K562 (cell line): ENCODE results near the gene ARMC12. TPM values are rescaled to one million over a fixed set of nuclear protein-coding genes. Genes with fewer than 3 reads are reported as not detected.

ENCODE experiments used
- CBX2 ChIP-seq: fragments of 200-600 bp; sonication (generic); IDR thresholded peaks from one replicate; pipeline ENCODE4 v1.6.1; 2012; ENCODE audit warnings: mild to moderate bottlenecking, low read length, inconsistent platforms; ENCODE audit not compliant: insufficient read depth, poor library complexity, severe bottlenecking
- FOXK2 ChIP-seq, 2 experiments: fragments of 450-650 bp; IDR thresholded peaks in 1 of 2; conservative IDR thresholded peaks in 1 of 2; 2 replicates each; pipeline ENCODE4 v1.6.1; 2016; ENCODE audit warnings: low read depth in 2 of 2, mild to moderate bottlenecking in 1 of 2
- KLF16 ChIP-seq: IDR thresholded peaks from 2 replicates; pipeline ENCODE4 v1.6.1; 2016; ENCODE audit warnings: antibody characterized with exemption
- MBD2 ChIP-seq: sonication (generic); IDR thresholded peaks from 2 replicates; pipeline ENCODE4 v1.6.1; 2016; ENCODE audit warnings: low read depth, borderline replicate concordance
- MCM7 ChIP-seq, 2 experiments: fragments of 450-650 bp; IDR thresholded peaks; 2 replicates each; pipeline ENCODE4 v1.6.1; 2016 to 2018
- NFYB ChIP-seq: IDR thresholded peaks from 2 replicates; pipeline ENCODE4 v1.6.1; 2011; ENCODE audit warnings: mild to moderate bottlenecking, moderate library complexity; ENCODE audit not compliant: insufficient read length; ENCODE audit errors: extremely low read depth
- NR1H2 ChIP-seq: sonication (generic); formaldehyde crosslinking; IDR thresholded peaks from 2 replicates; pipeline ENCODE4 v1.4.0; 2020; ENCODE audit warnings: mild to moderate bottlenecking, missing genetic modification reagents
- RHOXF2B ChIP-seq: fragments of 250-450 bp; sonication (Bioruptor Pico); conservative IDR thresholded peaks from 2 replicates; pipeline ENCODE4 v1.5.1; 2021
- SIN3A ChIP-seq, 2 experiments: fragments of 150-350 bp in 1 of 2; IDR thresholded peaks; 2 replicates each; pipeline ENCODE4 v1.6.1; 2011 to 2016; ENCODE audit warnings: borderline replicate concordance in 2 of 2, low read depth in 2 of 2, low read length in 2 of 2, mild to moderate bottlenecking in 2 of 2, moderate library complexity in 2 of 2; ENCODE audit not compliant: control insufficient read depth in 1 of 2
- XRCC4 ChIP-seq: IDR thresholded peaks from one replicate; pipeline ENCODE4 v1.6.1; 2011; ENCODE audit not compliant: insufficient read depth, insufficient read length; ENCODE audit errors: extremely low read depth
- ZNF146 ChIP-seq: IDR thresholded peaks from one replicate; pipeline ENCODE4 v1.6.1; 2018; ENCODE audit warnings: missing compliant biosample characterization; ENCODE audit not compliant: unreplicated experiment
- ZNF77 ChIP-seq: fragments of 250-450 bp; sonication (Bioruptor Pico); IDR thresholded peaks from 2 replicates; pipeline ENCODE4 v1.5.0; 2020
- polyA plus RNA-seq, 8 experiments: library from polyadenylated mRNA; depleted of rRNA in 4 of 8; stranded (reverse) in 5 of 8; unstranded in 3 of 8; fragments of >200 nt; fragmentation: Nextera tagmentation in 2 of 8; fragmentation: Illumina TruSeq in 1 of 8; extraction: Ambion mirVana in 2 of 8; extraction: Trizol in 1 of 8; gene quantifications; 2 replicates each; pipeline versions ENCODE4 v1.2.1 to v1.2.3, GENCODE V29; 2011 to 2014; ENCODE audit warnings: inconsistent platforms in 1 of 8, missing spikeins in 1 of 8
- total RNA-seq, 7 experiments: library from RNA; depleted of rRNA in 6 of 7; stranded (reverse); fragments of >200 nt in 6 of 7; fragmentation: Illumina TruSeq in 2 of 7; extraction: Trizol in 2 of 7; gene quantifications; 2 replicates each; pipeline versions ENCODE4 v1.2.1 to v1.2.3, GENCODE V29; 2011 to 2021; ENCODE audit warnings: low replicate concordance in 1 of 7
- TF ChIP-seq, protein P1 (sequence below), 3 experiments: fragments of 200-800 bp in 1 of 3; sonication (Bioruptor generic) in 1 of 3; sonication (generic) in 1 of 3; formaldehyde crosslinking in 1 of 3; IDR thresholded peaks; 2 replicates each; pipeline versions ENCODE4 v1.6.1 to v1.8.0; 2016 to 2022; ENCODE audit warnings: mild to moderate bottlenecking in 2 of 3, missing compliant biosample characterization in 2 of 3, missing genetic modification characterization in 2 of 3, missing genetic modification reagents in 1 of 3
- TF ChIP-seq, protein P2 (sequence below): fragments of 250-450 bp; sonication (Bioruptor Pico); IDR thresholded peaks from 2 replicates; pipeline ENCODE4 v1.9.0; 2021; ENCODE audit warnings: mild to moderate bottlenecking, inconsistent platforms
- TF ChIP-seq, protein P3 (sequence below), 2 experiments: fragments of 450-650 bp; formaldehyde crosslinking in 1 of 2; IDR thresholded peaks; 2 replicates each; pipeline versions ENCODE4 v1.4.0 to v1.6.1; 2014 to 2020; ENCODE audit warnings: mild to moderate bottlenecking in 2 of 2, borderline replicate concordance in 1 of 2, low read depth in 1 of 2

ARMC12 gene
- total and polyA plus RNA-seq, 9 of the 15 experiments (the other 6 are each of a cell fraction or from before 2014, with no cell fraction given) = 0.09 to 0.58 (median 0.31) TPM; not detected in 3

DNA sequence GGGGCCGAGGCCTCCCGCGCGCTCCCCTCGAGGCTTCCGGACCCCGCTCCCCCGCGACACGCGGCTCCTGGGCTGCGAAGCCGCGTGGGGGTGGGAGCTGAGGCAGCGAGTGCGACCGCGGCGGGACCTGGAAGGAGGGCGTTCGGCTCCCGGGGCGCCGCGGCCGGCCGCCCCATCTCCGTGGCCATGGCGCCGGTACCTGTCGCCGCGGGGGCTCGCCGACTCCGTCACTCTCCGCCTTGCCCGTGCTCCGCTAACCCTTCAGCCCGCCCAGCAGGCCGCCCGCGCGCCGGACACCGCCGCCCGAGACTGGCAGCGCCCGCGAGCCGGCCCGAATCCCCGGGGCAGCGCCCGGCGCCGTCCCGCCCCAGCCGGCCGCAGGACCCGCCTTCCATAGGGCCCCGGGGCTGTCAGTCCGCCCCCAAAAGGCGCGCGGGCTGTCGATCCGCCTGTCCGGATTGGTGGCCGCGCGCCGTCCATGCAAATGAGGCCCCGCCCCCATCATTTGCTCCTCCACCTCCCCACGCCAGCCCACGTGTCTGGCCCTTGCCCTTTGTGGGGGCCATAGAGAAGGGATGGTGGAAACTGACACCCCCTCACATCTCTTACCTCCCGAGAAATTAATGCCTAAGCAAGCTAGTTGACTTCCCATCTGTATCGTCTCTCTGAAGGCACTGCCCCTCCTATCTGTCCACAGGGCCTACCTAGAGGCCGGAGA, 48.1 kb upstream of the ARMC12 start, which contains the start of gene FKBP5 (continued):
- TF ChIP-seq, protein P1, sequence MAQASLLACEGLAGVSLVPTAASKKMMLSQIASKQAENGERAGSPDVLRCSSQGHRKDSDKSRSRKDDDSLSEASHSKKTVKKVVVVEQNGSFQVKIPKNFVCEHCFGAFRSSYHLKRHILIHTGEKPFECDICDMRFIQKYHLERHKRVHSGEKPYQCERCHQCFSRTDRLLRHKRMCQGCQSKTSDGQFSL (CRISPR knock-in tag; IDR thresholded peaks at IDR 0.05) = 0 out of 2 replicates have a peak, but pooled peaks have one; percentile 42
- TF ChIP-seq, protein P1 (tag; IDR thresholded peaks at IDR 0.05) = no peak
- TF ChIP-seq, protein P2, sequence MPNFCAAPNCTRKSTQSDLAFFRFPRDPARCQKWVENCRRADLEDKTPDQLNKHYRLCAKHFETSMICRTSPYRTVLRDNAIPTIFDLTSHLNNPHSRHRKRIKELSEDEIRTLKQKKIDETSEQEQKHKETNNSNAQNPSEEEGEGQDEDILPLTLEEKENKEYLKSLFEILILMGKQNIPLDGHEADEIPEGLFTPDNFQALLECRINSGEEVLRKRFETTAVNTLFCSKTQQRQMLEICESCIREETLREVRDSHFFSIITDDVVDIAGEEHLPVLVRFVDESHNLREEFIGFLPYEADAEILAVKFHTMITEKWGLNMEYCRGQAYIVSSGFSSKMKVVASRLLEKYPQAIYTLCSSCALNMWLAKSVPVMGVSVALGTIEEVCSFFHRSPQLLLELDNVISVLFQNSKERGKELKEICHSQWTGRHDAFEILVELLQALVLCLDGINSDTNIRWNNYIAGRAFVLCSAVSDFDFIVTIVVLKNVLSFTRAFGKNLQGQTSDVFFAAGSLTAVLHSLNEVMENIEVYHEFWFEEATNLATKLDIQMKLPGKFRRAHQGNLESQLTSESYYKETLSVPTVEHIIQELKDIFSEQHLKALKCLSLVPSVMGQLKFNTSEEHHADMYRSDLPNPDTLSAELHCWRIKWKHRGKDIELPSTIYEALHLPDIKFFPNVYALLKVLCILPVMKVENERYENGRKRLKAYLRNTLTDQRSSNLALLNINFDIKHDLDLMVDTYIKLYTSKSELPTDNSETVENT (CRISPR knock-in tag) = peak; percentile 73
- TF ChIP-seq ZNF146 = no peak
- TF ChIP-seq, protein P3, sequence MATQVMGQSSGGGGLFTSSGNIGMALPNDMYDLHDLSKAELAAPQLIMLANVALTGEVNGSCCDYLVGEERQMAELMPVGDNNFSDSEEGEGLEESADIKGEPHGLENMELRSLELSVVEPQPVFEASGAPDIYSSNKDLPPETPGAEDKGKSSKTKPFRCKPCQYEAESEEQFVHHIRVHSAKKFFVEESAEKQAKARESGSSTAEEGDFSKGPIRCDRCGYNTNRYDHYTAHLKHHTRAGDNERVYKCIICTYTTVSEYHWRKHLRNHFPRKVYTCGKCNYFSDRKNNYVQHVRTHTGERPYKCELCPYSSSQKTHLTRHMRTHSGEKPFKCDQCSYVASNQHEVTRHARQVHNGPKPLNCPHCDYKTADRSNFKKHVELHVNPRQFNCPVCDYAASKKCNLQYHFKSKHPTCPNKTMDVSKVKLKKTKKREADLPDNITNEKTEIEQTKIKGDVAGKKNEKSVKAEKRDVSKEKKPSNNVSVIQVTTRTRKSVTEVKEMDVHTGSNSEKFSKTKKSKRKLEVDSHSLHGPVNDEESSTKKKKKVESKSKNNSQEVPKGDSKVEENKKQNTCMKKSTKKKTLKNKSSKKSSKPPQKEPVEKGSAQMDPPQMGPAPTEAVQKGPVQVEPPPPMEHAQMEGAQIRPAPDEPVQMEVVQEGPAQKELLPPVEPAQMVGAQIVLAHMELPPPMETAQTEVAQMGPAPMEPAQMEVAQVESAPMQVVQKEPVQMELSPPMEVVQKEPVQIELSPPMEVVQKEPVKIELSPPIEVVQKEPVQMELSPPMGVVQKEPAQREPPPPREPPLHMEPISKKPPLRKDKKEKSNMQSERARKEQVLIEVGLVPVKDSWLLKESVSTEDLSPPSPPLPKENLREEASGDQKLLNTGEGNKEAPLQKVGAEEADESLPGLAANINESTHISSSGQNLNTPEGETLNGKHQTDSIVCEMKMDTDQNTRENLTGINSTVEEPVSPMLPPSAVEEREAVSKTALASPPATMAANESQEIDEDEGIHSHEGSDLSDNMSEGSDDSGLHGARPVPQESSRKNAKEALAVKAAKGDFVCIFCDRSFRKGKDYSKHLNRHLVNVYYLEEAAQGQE (IDR thresholded peaks at IDR 0.05; ENCODE audit: borderline replicate concordance) = peak; percentile 85
- TF ChIP-seq, protein P3 (CRISPR knock-in tag; IDR thresholded peaks at IDR 0.05; ENCODE audit: low read depth) = peak; percentile 65
- no peak for TF ChIP-seq NR1H2
- TF ChIP-seq NFYB = peak; percentile 67
- TF ChIP-seq ZNF77 (CRISPR knock-in tag) = no peak
- peak; percentile 72; the same call in 1 of the 2 replicates for TF ChIP-seq MBD2
- TF ChIP-seq FOXK2 (conservative IDR thresholded peaks at IDR 0.05 in 1 of 2, IDR thresholded peaks at IDR 0.05 in 1 of 2; ENCODE audit: low read depth in 2 of 2) = peak in 1 of 2 experiments; percentile 58; a peak in 2 of 4 replicates
- TF ChIP-seq KLF16 = no peak
- no peak for TF ChIP-seq CBX2
- TF ChIP-seq SIN3A (IDR thresholded peaks at IDR 0.05; ENCODE audit: borderline replicate concordance in 2 of 2, control insufficient read depth in 1 of 2, low read depth in 2 of 2, low read length in 2 of 2) = peak in 1 of 2 experiments; percentile 41; a peak in 2 of 4 replicates
- TF ChIP-seq RHOXF2B (CRISPR knock-in tag) = no peak
- no peak for TF ChIP-seq MCM7 (IDR thresholded peaks at IDR 0.05)
- no peak for TF ChIP-seq XRCC4
